Fibroblast of pulmonary artery (primary cell): ENCODE data around the gene CSGALNACT2.

Experiments used
- DNase-seq: peaks from one replicate; pipeline ENCODE4 v3.0.0-alpha.2; 2010; ENCODE audit warnings: low read depth
- H3K4me3 ChIP-seq: replicated peaks from 2 replicates; pipeline ENCODE4 v1.5.1; 2011; ENCODE audit warnings: low read depth, mild to moderate bottlenecking, control low read depth, low read length, moderate library complexity
- CTCF ChIP-seq: IDR thresholded peaks from 2 replicates; pipeline ENCODE4 v1.5.1; 2011; ENCODE audit warnings: mild to moderate bottlenecking, control low read depth, low read length, inconsistent platforms; ENCODE audit errors: missing control alignments

The CSGALNACT2 gene

GRCh38 chr10:43138021-43138756 lies at the start of gene CSGALNACT2:
TSS of gene CSGALNACT2 (plus strand) at chr10:43138445. CDS start at chr10:43155150, 16,705 bp downstream.
- no peak for TF ChIP-seq CTCF

GRCh38 chr10:43089519-43089918 lies 48.7 kb upstream of the CSGALNACT2 start:
- no peak overlapping the region for H3K4me3 ChIP-seq
- no peak for TF ChIP-seq CTCF
- DNase-seq: no peak

More at GRCh38 chr10:43138021-43138756, at the start of gene CSGALNACT2:
- H3K4me3 ChIP-seq: peak within 1 kb of the TSS; percentile 77
- DNase-seq: peak; percentile 86

GRCh38 chr10:43090188-43090587 lies 48.1 kb upstream of the CSGALNACT2 start:
- no peak for DNase-seq
- TF ChIP-seq CTCF: no peak
- no peak overlapping the region for H3K4me3 ChIP-seq

GRCh38 chr10:43090664-43091063 lies 47.6 kb upstream of the CSGALNACT2 start:
- TF ChIP-seq CTCF: no peak
- DNase-seq: no peak
- no peak overlapping the region for H3K4me3 ChIP-seq

GRCh38 chr10:43091846-43092245 lies 46.4 kb upstream of the CSGALNACT2 start:
- no peak overlapping the region for H3K4me3 ChIP-seq
- TF ChIP-seq CTCF: no peak
- no peak for DNase-seq

GRCh38 chr10:43093423-43094076 lies 44.7 kb upstream of the CSGALNACT2 start:
- TF ChIP-seq CTCF: no peak

More at GRCh38 chr10:43093423-43094076, 44.7 kb upstream of the CSGALNACT2 start:
- no peak for DNase-seq
- H3K4me3 ChIP-seq: no peak overlapping the region
